Activated CD8-positive, alpha-beta memory T cell treated with anti-CD3 and anti-CD28 coated beads for 1 hour (primary cell): ENCODE results near the gene ITIH4.

ENCODE experiments used
- DNase-seq, 2 donors: peaks; one replicate each; pipeline ENCODE4 v3.0.0-alpha.2; 2020; ENCODE audit warnings: low read depth in 1 of 2; ENCODE audit errors: extremely low read depth in 1 of 2

Gene ITIH4

DNA sequence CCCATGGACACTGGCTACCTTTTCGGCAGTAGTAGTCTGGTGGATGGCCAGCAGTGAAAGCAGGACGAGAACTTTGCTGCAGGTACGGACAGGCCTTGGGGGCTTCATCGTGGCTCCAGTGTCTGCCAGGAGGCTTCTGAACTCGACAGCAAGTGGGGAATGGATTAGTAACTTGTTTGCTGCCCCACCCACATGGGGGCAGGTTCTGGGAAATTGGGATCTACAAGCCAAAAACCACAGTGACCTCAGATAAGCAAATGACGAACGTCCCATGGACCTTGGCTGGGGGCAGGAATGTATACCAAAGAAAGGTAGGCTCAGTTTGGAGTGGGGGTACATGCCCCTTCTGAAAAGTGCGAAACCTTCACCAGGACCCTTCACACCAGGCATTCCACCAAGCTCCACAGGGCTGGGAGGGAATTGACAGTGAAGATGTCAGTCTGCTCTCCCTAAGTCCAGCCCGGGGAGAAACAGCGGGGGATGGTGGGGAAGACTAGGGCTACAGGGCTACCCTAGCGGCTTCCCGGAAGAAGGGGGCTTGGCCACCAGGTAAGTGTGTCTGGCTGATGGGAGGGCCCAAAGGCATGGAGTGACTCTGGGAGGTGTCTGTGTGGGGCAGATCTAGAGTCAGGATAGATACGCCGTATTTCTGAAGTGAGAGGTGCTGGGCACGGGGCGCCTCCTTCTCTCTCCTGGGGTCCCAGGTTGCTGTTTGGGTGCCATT lies at the start of gene ITIH4:
Gene ITIH4, minus strand, starts transcription at position 138 of the 724 bp plus-strand sequence. Its CDS starts 30 bp downstream, at position 108.
- no peak for DNase-seq

DNA sequence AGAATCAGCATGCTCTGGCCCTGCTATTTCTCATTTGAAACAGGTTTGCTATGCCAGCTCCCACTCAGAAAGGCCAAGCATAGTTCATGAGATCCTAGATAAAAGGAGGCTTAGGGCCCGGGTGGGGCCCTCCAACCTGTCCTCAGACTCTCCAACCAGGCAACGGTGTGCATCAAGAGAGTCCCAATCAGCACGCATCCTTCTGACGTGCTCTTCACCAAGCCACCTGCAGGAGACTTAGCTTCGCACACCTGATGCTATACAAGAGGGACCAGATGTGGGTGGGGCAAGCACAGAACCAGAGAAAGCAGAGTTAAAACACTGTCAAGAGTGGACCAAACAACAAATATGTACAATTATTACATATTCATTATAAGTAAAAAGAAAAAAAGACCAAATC lies 49.6 kb upstream of the ITIH4 start:
- DNase-seq, result no peak

DNA sequence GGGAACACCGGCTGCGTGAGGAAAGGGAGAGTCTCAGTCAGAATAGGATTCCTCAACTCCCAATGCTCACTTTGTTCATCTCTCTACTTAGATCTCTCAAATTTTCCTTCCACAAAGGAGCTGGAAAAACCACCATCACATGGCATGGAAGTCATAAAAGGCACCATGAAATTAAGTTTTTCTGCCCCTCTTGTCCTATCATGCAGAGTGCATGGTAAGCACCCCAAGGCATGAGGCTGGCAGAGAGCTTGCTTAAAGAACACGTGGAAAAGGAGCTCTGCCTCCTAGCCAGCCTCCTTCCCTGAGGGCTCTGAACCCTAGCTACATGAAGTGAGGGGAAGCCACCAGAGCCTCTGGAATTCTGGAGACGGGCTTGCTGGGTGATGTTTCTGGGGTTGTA lies 49.1 kb upstream of the ITIH4 start:
- no peak for DNase-seq

DNA sequence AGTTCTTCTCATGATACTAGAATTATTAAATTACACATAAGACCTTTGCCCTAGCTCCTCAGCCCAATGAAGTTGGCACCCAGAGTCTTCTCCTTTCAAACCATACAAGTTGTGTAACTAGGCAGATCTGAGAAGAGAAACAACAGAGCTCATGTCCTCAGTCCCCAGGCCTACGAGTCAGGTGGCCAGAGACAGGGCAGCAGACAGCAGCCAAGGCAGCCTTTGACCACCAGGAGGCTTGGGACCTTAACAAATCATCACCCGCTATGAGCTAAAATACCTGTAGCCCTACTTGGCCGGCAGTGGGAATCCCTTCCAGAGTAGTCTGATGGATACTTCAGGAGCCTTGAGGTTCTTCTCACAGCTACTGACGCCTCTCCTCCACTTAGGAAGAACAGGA lies 48.6 kb upstream of the ITIH4 start:
- no peak for DNase-seq

DNA sequence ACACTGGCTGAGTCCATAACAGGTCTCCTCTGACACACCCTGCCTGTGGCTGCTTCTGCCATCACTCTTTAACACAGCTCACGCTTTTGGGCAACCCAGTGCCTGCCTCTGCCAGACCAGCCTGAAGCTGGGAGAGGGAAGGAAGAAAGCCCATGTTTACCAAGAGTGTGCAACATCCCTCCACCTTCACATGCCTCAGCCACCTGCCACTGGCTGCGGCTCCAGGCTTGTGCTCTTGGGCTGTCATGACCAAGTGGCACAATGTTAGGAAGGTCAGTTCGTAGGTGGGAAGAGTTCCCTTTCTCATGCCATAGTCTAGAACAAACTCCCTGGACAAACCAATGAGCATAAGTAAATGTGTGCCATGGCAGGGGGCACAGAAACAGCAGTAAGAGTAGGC lies 46.6 kb upstream of the ITIH4 start:
- DNase-seq, result no peak

DNA sequence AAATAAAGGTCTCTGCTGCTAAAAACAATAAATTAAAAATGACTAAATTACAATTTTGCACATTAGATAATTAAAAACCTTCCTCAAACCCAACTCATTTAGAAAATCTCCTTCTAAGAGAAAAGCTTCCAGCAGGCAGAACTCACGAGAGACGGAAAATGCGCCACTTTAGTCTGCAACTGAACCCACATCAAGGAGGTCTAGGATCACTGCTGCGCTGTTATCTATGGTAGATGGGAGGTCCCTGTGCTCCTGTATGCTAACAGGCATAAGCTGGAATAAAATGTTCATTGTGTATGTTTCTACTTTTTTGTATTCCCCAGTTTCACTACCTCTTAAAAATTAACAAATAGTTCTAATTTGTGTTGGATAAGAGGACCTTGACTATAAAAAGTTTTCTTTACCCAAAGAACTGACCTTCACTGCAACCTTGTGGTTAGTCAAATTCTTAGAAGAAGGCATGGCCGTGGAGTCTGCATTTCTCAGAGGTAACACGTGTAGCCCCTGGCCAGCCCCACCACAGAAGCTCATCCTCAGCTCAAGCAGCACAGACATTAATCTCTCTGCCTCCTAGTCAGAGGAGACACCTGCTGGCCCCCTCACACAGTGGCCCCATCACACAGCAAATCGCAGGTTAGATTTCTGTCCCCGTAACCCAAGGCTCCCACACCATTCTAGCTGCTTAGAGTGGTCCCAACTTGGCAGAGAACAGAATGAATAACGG lies 44.6 kb upstream of the ITIH4 start:
- no peak for DNase-seq

DNA sequence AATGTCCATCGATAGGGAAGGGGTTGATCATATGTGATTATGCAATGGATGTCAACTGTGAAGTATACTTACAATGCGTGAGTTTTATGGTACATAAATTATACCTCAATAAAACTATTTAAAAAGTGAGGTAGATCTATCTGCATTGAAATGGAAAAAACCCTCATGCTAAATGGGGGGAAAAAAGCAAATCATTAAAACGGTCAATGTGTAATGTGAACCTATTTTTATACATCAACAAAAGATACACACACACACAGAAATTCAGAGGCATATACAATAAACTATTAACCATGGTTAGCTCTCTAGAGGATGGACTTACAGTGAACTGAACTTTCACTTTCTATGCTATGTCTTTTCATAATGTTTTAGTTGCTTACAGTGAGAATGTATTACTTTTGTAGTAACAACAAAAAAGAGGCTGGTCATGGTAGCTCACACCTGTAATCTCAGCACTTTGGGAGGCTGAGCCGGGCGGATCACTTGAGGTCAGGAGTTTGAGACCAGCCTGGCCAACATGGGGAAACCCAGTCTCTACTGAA lies 43.8 kb upstream of the ITIH4 start:
- DNase-seq, result no peak

DNA sequence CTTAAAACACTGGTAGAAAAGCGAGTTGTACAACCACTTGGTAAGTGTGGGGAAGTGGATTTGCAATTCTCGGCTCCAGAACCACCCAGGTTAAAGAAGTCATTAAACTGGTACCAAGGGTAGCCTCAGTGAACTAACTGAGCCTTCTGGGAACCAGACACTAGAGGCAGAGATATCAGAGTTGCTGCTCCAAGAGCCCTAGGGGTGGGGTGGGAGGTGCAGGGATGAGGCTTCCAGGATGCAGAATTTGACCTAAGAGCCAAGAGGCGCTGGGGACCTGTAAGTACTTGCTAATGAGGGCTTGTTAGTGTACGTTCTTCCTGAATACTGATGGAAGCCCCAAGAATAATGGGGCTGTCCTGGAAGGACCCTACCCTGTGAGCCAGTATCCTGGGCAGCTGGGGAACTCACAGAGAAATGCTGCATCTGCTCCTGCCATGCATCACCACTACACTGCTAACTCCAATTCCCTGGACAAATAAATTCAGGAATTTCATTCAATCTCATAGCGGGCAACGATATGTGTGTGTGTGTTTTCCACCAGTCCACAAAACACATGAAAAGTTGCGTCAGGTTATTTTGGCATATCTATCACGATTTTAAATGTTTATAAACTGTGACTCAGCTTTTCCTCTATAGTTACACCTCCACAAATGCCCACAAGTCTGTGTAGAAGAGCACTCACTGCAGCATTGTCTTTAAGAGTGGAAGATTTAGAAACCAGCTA lies 43.1 kb upstream of the ITIH4 start:
- no peak for DNase-seq

DNA sequence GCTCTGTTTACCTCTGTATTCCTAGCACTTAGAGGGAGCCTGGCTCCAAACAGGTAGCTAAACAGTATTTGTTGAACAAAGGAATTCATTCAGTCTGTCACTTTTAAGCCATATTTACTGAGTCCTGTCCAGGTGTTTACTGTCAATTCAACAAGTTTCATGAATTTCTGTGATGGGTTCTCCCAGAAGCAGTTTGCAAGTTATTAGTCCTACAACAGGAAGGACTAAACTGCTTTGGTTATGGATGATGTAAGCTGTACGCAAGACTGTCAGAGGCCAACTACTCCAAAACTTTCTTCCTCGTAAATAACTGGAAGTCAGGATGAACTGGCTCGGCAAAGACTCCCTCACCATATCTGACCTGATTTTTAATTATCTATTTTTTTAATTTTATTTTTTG lies 41.8 kb upstream of the ITIH4 start:
- DNase-seq, result no peak

DNA sequence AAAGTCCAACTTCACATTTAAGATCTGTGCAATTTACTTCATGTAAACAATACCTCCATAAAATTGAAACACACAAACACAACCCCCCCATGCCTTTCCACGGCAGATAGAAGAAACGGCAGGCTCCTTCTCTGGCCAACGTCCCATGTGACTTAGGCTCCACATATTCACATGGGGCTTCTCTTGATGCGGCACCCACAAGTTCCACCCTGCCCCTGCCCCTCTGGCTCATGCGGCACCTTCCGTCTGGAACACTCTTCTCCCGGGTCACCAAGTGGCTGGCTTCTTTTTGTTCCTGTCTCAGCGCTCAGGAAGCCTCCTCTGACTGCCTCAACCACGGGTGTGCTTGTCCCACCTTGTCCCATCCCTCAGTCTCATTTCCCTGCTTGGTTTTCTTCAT lies 41.3 kb upstream of the ITIH4 start:
- DNase-seq, result no peak

DNA sequence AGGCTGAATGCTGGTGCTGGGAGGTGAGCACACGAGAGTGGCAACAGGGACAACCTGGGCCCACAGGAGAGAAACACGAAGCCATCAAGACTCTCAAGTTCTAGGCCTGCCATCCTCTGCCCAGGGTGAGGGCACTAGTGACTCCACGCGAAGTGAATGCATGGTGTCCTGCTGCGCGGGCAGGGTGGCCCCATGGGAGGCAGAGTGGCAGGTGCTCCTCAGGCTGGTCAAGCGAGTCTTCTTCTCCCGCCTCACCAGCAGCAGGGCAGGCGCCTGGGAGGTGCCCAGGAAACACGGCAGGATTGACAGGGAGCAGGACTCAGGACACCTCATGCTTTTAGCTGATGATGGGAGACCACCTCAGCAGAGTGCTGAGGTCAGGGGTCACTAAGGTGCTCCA lies 40.0 kb upstream of the ITIH4 start:
- DNase-seq, result no peak

DNA sequence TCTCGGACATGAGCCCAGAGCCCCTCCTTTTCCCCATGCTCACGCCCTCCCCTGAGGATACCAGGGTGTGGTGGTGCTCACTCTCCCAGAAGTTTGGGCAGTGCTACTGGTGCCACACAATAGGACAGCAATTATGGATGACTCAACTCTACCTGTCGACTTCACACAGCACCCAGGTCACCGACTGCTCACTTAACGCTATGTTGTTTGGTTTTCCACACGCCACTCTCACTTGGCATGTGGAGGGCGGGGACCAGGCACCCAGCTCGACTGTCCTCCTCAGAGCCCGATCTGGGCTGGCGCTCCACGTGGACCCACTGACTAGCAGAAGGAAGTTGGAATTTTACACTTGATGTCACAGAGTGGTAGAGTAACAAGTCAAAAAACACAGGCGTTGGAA lies 36.0 kb upstream of the ITIH4 start:
- no peak for DNase-seq

DNA sequence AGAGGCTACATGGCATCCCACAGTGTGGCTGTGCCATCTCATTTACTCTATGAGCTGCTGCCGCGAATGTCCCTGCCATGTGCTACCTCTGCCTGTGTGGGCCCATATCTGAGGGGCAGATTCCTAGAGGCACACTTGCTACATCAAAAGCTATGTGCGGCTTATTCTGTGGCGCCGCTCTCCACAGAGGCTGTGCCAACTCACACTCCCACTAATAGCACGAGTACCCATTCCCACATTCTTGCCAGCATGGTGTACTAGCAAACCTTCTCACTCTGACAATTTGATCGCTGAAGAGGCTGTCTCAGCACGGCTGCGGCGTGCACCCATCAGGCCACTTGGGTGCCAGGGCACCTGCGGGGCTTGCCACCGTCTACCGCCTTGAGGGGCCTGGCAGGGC lies 35.5 kb upstream of the ITIH4 start:
- no peak for DNase-seq

DNA sequence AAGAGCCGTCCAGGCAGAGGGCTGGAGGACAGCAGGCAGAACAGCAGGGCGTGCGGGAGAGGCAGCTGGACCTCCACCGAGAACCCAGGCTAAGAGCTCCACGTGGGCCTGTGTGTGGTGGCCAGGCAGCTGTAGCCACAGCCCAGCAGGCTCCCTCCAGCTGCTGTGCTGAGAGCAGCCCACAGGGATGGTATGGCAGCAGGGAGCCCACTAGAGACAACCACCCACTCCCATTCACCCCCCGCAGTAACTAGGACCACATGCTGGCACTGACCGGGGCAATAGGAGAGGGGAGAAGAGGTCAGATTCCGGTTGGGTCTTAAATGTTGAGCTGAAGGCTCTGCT lies 29.9 kb upstream of the ITIH4 start:
- DNase-seq, result no peak

DNA sequence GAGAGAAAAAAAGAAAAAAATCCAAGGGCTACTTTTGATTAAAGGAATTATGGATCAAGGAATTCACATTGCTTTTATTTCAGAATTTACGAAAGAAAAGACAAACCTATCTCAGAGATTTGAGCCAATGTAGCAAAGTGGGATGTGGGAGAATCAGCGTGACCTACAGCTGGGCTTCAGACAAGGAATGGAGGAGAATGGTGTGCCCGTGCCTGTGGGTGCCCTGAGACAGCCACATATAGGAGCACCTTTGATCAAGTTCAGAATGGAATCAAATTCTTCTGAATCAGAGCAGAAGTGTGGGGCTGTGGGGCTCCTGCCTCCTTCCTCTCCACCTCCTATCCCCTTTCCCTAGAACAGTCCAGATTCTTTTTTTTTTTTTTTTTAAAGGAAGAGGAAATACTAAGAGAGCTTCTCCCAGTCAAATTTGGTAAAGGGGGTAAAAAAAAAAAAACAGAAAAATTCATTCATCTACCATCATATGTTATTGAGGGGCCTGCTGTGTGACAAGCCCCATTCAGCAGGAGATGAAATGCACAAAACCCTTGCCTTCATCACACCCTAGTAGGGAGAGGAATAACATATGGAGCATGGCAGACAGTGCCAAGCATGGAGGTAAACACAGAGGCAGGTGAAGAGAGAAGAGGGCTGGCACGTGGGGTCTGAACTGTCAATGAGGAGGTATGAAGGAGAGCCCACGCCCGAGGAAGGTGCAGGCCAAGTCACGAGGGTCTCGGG lies 29.4 kb upstream of the ITIH4 start:
- DNase-seq, result no peak

DNA sequence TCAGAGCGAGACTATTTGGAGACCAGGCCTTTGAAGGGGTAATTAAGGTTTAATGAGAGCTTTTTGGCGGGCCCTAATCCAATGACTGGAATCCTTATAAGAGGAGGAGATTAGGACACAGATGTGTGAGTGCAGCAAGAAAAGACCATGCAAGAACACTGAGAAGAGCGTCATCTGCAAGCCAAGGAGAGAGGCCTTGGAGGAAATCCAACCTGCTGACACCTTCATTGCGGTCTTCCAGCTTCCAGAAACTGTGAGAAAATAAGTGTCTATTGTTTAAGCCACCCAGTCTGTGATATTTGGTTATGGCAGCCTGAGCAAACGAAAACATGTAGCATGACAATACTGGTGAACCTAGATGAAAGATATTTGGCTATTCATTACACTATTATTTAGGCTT lies 27.4 kb upstream of the ITIH4 start:
- DNase-seq, result no peak

DNA sequence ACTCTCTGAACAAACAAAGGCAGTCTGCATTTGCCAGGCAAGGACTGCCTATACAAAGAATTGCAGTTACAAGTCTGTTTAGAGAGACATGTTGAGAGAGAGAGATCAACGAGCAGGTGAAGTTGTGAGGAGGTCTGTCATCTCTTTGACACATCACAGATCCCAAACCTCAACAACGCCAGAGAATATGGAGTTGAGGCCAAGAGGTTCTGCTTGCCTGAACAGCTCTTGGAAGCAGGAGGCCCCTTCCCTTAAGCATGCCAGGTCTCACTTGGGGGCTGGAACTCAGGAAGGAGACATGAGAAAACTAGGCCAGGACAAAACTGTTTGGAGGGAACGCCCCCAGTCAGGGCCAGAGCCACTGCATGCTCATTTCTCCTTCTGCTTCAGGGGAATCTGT lies 26.7 kb upstream of the ITIH4 start:
- no peak for DNase-seq

DNA sequence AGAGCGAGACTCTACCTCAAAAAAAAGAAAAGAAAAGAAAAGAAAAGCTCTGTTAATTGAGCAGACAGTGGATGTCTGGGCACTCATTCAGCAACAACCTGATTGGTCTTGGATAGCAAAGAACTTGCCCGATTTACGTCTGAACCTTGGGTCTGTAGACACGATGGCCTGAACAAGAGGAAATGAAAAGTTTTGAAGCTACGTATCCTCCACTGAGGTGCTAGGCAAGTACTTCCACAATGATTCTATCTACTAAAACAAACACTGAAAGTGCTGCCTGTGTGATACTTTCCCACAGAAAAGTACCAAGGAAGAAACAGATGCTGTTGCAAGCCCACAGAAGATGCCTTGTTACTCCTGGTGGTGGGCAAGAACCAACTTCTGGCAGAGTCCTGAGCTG lies 26.2 kb upstream of the ITIH4 start:
- no peak for DNase-seq

DNA sequence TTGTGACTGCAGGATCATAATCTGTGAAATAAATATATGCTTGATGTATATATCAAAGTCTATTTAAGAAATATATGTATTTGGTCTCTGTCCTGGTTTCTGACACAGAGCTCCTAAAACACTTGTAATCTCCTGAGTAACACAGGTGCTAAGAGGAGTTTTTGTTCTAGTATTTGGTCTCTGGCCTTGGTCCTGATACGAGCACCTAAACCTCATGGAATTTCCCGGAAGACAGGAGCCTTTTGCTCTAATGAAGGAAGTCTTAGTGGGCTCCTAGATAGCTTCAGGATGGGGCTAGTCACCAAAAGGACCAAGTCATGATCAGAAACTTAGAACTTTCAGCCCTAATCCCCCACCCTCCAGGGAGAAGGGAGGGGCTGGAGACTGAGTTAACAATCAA lies 23.5 kb upstream of the ITIH4 start:
- DNase-seq, result no peak

DNA sequence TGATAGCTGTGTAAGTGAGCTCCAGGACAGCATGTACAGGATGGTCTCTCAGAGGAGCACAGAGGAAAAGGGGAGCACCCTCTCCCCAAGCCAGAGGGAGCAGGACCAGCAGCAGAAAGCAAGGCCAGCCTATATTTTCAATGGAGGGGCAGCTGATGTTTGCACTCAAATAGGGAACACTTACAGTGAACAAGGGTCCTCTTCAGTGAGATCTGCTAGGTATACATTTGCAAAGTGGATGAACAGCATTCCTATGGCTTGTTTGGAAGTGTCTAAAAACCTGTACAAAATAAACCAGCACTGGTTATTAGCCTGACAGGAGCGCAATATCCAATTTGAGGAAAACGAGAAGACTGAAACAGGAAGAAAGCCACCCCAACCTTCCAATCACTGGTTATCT lies 21.9 kb upstream of the ITIH4 start:
- DNase-seq, result no peak

DNA sequence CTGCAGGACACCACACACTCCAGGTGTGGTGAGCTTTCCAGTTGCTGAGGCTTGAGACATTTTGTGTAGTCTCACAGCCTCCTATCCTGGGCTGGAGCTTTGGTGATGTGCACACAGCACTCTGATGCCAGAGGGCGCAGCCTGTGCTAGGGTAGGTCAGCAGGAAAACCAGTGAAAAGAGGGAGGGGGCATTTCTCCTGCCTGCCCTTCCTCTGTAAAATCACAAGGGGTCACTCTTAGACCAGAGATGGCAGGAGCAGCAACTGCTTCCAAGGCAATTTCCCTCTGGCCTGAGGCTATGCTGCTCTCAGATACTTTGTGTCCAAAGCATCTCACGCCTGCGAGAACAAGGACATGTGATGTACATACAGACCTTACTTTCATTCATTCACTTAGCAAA lies 20.9 kb upstream of the ITIH4 start:
- no peak for DNase-seq
